NCI-H1436 (cell line): Measurements from ENCODE around the gene CDK5RAP1.
"Not testable (repeated sequence)": the region's sequence is repeated elsewhere in the genome, so short reads cannot be mapped to it uniquely, and the experiment has no call there.

ENCODE experiments used
- DNase-seq: peaks from one replicate; lab custom pipeline; 2025; lab: John Stamatoyannopoulos, UW

The CDK5RAP1 gene, protein sequence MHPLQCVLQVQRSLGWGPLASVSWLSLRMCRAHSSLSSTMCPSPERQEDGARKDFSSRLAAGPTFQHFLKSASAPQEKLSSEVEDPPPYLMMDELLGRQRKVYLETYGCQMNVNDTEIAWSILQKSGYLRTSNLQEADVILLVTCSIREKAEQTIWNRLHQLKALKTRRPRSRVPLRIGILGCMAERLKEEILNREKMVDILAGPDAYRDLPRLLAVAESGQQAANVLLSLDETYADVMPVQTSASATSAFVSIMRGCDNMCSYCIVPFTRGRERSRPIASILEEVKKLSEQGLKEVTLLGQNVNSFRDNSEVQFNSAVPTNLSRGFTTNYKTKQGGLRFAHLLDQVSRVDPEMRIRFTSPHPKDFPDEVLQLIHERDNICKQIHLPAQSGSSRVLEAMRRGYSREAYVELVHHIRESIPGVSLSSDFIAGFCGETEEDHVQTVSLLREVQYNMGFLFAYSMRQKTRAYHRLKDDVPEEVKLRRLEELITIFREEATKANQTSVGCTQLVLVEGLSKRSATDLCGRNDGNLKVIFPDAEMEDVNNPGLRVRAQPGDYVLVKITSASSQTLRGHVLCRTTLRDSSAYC

DNA sequence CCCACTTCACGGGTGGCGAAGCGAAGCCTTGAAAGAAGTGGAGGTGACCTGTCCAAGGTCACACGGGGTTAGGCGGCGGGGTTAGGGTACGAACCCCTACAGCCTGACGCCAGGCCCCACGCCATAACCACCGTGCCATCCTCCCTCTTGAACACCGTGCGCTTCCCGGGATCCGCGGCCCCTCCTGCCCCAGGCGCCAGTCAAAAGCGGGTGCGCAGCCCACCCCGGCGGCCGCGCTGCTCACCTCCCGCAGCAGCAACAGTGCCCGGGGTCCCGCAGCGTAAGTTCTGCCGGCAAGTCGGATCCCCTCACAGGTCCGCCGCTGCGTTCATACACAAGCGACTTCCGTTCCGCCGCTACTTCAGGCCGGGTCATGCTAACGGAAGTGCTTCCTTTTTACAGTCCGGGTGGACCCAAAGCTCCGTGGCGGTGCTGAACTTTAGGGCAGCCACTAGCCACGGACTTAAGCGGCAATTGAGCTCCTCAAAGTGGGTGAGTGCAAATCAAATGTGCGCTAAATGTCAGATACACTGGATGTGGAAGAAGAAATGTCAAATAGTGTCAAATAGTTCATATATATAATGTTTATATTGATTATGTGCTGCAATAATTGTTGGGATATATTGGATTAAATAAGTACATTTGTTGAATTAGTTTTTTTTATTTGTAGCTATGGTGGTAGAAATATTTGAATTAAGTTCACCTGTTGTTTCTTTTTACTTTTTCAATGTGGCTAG, at the start of gene CDK5RAP1:
CDK5RAP1 (minus strand) TSS at position 336 of the 737 bp plus-strand sequence. CDS start 4,455 bp downstream, outside the sequence.
- peak; percentile 86 for DNase-seq

- DNase-seq = no peak
Measured at GRCh38 chr20:33450867-33451266, 49.5 kb upstream of the CDK5RAP1 start.

DNA sequence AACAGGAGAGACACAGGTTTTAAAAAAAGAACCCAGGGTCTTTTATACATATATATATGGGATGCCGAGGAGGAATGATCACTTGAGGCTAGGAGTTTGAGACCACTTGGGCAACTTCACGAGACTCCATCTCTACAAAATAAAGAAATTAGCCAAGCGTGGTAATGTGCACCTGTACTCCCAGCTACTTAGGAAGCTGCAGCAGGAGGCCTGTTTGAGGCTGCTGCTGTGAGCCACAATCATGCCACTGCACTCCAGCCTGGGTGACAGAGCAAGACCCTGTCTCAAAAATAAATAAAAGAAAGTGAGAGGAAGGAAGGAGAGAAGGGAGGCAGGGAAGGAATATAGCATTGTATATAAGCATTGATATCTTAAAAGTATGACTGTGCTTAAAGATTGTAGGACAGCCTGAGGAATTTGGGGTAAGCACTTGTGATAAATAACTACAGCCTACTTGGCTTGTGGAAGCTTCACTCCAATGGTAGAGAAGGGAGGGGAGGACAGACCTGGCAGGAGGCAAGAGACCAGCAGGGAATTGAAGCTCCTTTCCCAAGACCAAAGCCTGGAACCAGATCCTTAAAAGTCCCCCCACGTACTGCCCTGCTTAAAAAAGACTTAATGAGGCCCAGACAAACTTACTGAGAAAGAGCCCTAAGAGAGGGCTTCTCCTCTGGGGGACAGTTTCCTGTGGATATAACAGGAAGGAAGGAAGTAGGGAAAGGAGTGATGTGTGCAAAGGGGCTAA, 44.7 kb upstream of the CDK5RAP1 start:
- no peak for DNase-seq

- DNase-seq = no peak
Measured at GRCh38 chr20:33444797-33445560, 43.7 kb upstream of the CDK5RAP1 start.

GRCh38 chr20:33443512-33444239, 42.4 kb upstream of the CDK5RAP1 start, which contains the start of gene SNTA1:
TSS of gene SNTA1 (minus strand) at chr20:33443763. CDS start at chr20:33443620, 143 bp downstream.
- DNase-seq = peak; percentile 83

DNA sequence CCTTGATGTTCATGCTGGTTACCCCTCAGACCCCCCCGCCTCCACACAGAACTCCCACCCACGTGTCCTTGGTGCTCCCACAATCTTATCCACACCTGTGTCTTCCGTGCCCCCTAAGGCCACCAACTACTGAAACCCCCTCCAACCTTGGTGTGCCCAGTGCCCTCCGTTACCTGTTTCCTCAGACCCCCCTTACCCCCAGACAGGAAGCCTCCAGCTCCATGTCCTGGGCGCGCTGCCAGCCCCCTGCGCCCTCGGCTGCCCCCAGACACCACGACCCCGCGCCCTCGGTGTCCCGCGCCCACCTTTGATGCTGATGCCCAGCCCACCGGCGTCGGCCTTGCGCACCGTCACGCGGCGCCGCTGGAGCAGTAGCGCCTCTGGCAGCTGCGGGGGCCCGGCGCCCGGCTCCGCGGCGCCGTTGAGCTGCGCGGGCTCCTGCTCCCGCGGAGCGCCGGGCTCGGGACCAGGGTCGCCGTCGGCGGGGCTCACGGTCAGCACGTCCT, 41.7 kb upstream of the CDK5RAP1 start:
- peak; percentile 22 for DNase-seq

GRCh38 chr20:33442136-33443005, 41.1 kb upstream of the CDK5RAP1 start:
- DNase-seq = no peak

DNA sequence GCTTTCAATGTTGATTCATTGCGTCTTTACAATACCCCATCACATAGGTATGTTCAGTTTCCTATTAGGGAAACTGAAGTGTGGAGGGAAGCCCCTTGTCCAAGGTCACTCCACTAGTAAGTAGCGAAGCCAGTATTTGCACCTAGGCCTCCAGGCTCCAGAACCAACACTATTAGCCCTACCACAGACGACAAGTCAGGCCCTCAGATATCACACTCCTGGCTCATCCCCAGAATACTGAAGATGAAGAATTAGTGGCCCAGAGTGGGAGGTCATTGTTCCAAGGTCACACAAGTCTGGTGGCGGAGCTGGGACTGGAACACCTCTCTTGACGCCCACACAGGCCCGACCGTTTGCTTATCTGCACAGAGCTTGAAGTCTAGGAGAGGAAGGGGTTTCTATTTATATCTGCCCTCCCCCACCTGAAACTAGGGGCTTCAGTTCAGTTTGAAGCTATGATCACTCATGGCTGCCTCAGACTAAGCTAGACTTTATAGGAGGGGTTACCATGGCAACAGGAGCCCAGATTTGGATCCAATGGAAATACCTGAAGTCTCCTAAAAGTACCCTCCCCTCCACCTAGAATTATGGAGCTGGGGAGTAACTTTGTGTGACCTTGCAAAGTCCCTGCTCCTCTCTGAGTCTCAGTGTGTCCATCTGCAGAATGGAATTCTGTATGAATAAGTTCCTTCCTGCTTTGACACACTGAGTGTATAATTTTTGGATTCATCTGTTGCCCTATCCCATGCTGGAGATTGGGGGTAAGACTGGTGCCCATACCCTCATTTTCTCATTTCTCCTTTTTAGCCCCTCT, 40.0 kb upstream of the CDK5RAP1 start:
- DNase-seq = no peak

DNA sequence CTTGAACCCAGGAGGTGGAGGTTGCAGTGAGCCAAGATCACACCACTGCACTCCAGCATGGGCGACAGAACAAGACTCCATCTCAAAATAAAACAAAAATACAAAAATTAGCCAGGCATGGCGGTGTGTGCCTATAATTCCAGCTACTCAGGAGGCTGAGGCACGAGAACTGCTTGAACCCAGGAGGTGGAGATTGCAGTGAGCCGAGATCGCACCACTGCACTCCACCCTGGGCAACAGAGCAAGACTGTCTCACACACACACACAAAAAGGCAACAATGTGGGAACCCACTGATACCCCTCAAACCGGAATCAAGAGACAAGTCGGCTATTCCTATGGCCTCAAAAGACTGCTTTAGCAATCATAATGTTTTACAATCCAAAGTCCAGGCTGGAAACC, 39.2 kb upstream of the CDK5RAP1 start:
- DNase-seq = not testable (repeated sequence)

GRCh38 chr20:33438481-33438880, 37.2 kb upstream of the CDK5RAP1 start:
- no peak for DNase-seq

GRCh38 chr20:33437141-33437911, 36.0 kb upstream of the CDK5RAP1 start:
- DNase-seq = no peak

- DNase-seq = no peak
Measured at GRCh38 chr20:33434434-33434833, 33.1 kb upstream of the CDK5RAP1 start.

DNA sequence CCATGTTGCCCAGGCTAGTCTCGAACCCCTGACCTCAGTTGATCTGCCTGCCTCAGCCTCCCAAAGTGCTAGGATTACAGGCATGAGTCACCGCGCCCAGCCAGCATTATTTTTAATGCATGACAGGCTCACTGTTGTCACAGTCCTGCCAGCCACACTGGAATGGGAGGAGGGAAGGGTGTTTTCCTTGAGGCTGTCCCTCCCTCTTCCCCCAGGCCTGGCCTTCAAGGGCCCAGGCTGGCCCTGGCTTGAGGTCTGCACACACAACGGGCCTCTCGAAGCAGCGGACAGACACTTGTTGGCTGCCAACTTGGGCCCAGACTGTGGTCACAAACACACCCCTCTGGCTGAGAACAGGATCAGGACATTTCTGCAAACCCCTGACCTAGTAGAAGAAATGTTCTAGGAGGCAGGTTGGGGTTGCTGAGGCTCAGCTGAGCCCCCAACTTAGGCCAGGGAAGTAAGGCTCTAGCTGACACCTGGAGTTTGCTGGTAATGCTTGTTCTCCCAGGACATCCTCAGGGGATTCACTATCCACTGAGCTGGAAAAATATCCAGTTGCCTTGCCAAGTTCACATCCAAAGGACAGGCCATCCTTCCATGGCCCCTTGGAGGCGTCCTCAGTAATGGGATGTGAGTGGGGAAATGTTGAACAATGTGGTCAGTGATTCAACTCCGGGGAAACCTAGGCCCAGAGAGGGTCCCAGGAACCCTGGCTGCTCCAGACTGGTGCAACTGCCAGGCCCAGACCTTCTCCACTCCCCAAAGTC, 32.3 kb upstream of the CDK5RAP1 start:
- DNase-seq = no peak

GRCh38 chr20:33431797-33432381, 30.6 kb upstream of the CDK5RAP1 start:
- DNase-seq = no peak

DNA sequence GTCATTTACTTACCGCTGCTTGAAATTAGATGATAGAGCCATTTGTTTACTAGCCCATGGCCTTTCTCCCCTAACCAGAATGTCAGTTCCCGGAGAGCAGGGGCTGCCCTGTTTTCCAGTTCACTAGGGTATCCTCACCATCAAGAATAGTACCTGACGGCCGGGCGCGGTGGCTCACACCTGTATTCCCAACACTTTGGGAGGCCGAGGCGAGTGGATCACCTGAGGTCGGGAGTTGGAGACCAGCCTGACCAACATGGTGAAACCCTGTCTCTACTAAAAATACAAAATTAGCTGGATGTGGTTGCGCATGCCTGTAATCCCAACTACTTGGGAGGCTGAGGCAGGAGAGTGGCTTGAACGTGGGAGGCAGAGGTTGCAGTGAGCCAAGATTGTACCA, 22.6 kb upstream of the CDK5RAP1 start:
- DNase-seq = not testable (repeated sequence)

DNA sequence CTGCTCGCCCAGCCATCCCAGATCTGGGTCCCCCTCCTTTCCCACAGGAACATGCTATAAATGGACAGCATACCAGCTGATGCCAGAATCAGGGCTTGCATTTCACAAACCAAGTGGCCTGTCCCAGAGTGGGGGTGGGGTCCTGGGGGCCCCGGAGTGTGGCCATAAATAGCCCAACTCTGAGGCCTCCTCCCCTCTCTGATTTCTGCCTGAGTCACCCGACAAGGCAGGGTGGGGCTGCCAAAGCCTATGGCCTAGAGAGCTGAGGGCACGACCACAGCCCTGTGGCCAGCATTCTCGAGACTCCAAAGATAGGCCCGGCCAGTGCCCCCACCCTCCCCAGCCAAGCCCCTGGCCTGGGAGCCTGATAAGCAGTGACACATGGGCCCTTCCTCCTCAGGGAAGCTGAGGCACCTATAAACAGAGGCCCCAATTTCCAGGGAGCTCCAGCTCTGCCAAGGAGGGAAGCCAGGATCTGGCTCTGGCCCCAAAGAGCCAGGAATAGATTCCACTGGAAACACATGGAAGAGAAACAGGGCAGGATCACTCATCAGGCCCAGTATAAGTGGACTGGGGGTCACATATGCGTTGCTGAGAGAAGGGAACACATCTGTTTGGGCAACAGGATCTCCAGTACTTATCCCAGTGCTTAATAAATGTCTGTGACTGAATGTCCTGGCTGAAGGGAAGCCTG, 22.0 kb upstream of the CDK5RAP1 start:
- DNase-seq = no peak
